ENCODE results near the gene SARNP.

Gene SARNP

DNA sequence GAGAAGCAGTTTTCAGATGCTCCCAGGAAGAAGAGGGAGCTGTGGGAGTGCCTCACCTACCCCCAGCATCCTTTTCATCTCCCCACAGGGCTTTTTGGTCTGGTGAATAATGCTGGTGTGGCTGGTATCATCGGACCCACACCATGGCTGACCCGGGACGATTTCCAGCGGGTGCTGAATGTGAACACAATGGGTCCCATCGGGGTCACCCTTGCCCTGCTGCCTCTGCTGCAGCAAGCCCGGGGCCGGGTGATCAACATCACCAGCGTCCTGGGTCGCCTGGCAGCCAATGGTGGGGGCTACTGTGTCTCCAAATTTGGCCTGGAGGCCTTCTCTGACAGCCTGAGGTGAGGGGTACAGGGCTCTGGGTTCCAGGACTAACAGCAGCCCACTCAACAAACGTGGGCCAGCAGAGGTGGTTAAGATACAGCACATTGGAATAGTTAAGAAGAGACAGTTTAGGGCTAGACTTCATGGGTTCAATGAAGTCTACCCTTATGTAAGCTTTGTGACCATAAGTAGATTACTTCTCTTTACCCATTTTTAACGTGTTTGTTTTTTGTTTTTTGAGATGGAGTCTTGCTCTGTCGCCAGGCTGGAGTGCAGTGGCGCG is 95.8 kb downstream of the SARNP start:
- no peak for DNase-seq

- no peak for DNase-seq
These were observed 96.6 kb downstream of the SARNP start for GRCh38 chr12:55720894-55721444.

GRCh38 chr12:55720071-55720564 is 97.4 kb downstream of the SARNP start, which contains the start of gene RDH5:
Gene RDH5, plus strand, starts transcription at chr12:55720393. Its CDS starts 792 bp downstream, at chr12:55721185.
- no peak for DNase-seq

GRCh38 chr12:55719371-55719770 is 98.2 kb downstream of the SARNP start:
- no peak for DNase-seq

DNA sequence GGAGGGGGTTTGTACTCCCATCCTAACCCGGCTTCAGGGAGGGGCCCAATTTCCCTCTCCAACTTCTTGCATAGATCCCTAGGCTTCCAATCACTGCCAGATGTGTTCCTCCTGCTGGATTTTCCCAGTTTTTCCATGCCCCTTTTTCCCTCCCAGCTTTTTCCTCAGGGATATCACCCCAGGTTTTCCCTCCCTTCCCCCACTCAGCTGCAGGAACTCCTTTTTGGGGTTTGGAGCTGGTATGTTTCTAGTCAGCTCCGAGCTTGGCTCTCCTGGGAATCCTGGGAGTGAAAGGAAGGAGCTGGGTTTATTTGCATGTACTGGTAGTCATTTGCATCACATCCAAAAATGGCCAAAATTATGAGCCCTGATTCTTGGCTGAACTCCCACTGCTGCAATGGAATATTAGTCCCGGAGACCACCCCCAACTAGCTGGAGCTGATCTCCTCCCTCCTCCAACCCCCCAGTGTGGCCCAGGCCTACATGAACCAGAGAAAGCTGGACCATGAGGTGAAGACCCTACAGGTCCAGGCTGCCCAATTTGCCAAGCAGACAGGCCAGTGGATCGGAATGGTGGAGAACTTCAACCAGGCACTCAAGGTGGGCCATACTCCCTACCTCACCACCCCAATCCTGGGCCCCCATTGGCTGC is 98.8 kb downstream of the SARNP start:
- DNase-seq, result no peak

GRCh38 chr12:55718015-55718414 is 99.5 kb downstream of the SARNP start:
- no peak for DNase-seq

DNA sequence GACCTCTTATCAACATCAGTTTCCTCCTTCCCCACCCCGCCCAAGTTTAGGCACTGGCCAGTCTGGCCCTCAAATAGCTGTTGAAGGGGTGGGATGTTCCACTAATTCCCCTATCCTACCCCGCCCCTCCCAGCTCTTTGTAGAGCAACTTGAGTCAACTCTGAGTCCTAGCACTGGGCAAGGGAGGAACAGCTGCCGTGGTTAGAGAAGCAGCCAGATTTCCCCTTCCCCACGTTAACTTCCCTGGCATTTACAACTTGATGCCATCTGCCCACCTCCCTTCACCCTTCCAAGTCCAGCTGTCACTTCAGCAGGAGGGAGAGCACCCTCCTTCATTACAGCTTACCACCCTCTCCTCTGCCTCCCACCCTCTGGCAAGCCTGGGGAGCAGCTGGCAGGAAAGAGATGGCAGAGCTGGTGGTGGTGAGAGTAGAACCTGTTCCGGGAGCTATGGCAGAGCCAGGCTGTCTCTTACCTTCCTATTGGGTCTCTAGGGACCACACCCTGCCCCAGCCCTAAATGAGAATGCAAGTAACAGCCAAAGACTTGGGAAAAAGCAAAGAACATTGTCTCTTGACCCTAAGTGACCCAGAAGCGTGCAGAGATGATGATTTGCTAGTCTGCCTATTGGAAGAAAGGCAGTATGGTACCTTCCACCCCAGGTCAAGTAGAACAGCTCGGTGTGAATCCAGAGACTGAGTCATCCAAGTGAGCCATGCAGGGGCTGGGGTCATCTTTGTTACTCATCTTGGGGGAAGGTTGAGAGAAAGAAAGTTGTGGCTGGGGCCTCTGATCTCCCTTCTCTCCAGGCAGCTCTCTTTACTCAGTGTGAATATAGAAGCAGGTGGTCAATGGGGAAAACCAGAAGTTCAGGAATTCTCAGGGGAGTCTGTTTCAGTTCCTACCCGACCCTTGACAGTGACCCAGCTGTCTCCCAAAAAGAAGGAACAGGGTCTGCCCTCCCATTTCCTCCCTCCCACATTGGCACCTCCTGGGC is 100.2 kb downstream of the SARNP start:
- DNase-seq, result no peak

- no peak for DNase-seq
These were observed 101.0 kb downstream of the SARNP start for GRCh38 chr12:55716582-55716957.

GRCh38 chr12:55715833-55716581 is 101.5 kb downstream of the SARNP start, which contains the start of gene BLOC1S1:
Gene BLOC1S1, plus strand, starts transcription at chr12:55716046. Its CDS starts 6 bp downstream, at chr12:55716052.
- DNase-seq, result peak; percentile 91

- DNase-seq, result no peak
These were observed 102.3 kb downstream of the SARNP start for GRCh38 chr12:55715169-55715764.

DNA sequence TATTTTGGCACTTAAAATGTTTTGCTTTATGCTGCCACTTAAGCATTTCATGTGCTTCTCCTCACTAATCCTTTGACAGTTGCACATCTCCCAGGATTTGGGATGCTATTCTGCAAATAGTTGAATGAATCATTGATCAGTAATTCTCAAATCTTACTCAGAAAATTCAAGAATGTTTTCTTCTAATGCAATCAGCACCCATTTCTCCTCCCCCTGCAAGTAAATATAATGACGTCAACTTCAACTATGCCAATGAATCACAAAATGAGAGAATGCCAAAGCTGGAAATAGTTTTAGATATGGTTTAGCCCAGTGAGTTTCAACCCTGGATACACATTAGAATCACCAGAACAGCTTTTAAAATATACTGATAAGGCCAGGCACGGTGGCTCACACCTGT is 103.8 kb downstream of the SARNP start:
- DNase-seq, result no peak

DNA sequence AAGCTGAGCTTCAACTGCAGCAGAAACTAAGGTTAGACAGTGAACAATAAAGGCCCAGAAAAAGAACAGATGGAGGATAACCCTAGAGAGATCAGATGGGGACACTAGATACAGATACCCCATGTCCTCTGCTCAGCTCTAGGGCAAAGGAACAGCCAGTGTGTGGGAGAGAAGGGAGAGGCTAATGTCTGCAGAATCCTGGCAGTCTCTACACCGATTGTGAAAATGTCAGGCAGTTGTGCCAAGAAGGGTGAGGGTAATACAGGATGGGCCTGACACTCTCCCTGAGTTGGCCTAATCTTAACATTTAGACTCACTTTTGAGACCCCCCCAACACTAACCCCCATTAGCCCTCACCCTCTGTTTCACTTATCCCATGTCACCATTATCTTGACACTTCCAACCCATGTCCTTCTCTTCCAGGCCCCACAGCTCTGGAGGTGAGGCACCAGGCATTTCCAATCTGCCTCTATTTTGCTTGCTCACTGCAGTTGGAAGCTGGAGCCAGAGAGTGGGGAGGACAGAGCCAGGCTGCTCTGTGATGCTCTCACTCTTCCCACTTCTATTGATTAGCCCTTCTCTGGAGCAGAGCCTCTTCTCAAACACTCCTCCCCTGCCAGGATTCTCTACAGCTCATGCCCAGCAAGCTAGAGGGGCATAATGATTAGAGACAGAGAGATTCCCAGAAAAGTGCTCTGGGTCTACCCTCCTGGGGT is 104.7 kb downstream of the SARNP start:
- DNase-seq, result no peak

GRCh38 chr12:55711786-55712553 is 105.6 kb downstream of the SARNP start:
- DNase-seq, result no peak

DNA sequence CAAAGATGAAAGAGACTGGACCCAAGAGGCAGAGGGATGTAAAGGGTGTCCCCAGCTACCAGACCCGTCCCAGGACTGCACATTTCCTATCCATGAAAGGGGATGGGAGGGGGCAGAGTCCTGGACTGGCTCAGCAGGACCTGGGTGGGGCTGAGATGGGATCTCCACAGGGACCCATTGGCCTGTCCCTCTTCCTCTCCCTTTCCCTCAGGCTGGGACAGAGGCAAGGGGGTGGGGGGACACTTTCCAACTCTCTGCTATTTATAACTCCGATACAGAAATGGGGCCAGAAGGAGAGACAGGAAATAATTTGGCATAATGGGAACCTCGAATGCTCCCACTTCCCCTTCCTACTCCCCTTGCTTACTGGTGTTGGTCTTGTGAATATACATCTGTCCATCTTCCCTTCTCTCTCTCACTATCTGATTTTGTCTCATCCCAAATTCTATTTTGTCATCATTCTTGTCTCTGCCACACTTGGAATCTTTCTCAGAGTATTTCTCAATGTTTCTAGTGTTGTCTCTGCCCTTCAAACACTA is 108.8 kb downstream of the SARNP start:
- no peak for DNase-seq

GRCh38 chr12:55707841-55708694 is 109.5 kb downstream of the SARNP start, which contains the start of gene ITGA7:
Gene ITGA7, minus strand, starts transcription at chr12:55707904. Its CDS starts 222 bp downstream, at chr12:55707682.
- peak; percentile 65 for DNase-seq

Measured in NCI-H1436 (cell line).